HG03060 (cell line): ENCODE results near the gene AJUBA.
"Not testable (repeated sequence)": the region's sequence is repeated elsewhere in the genome, so short reads cannot be mapped to it uniquely, and the experiment has no call there.

Experiments
- ATAC-seq: cut with Tn5 transposase; IDR thresholded peaks from one replicate; pipeline ENCODE4 v1.9.1; 2021; ENCODE audit warnings: low read depth, moderate number of reproducible peaks; ENCODE audit not compliant: unreplicated experiment

Gene AJUBA

GRCh38 chr14:22981876-22982476 lies 375 bp downstream of the AJUBA start:
- no peak for ATAC-seq

GRCh38 chr14:22981090-22981875 lies 1.1 kb downstream of the AJUBA start:
- no peak for ATAC-seq

DNA sequence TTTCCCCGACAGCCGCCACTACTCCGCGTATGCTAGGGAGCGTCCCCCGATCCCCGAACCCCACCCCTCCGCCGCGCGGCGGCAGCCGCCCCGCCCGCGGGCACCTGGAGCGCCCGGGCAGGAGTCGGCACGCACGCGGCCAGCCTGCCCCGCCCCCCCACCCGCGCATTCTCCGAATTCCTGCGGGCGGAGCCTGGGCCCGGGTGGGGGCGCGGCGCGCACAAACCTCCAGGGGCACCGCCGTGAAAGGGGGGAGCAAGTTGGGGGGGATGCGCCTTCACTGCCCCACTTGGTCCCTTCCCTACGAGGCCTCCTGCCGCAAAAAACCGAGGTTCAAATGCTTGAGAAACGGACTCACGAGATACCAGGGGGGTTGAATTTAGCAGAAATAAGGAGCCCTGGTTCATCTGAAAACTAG lies 1.7 kb downstream of the AJUBA start:
- ATAC-seq = no peak

GRCh38 chr14:22979748-22980392 lies 2.5 kb downstream of the AJUBA start:
- ATAC-seq = no peak

DNA sequence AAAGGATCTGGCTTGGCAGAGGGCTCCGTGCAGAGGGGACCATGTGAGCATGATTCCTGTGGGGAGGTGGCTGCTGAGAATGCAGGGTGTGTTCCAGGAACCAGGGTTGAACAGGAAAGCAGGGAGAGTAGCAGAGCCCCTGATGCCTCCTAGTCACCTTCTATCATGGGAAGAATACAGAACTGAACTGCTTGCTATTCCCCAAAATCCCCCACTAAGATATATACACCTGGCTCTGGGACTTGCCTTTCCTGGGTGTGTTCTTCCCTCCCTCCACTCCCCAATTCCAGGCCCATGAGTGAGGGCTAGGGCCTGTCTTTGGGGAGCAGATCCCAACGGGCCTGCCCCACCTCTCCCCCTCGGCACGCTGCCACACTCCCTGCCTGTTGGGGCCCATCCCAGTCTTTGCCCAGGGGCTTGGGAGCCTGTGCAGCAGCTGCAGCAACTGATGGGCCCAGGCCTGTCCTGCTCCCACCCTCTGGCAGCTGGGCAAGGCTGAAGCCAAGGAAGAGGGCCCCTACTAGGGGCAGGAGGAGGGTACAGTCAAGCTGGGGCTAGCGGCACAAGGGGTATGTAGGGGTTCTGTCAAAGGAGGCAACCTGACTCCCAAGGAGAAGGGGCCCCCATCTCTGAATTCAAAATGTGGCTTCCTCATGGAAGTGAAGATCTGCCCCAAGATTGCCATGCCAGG lies 3.2 kb downstream of the AJUBA start:
- no peak for ATAC-seq

DNA sequence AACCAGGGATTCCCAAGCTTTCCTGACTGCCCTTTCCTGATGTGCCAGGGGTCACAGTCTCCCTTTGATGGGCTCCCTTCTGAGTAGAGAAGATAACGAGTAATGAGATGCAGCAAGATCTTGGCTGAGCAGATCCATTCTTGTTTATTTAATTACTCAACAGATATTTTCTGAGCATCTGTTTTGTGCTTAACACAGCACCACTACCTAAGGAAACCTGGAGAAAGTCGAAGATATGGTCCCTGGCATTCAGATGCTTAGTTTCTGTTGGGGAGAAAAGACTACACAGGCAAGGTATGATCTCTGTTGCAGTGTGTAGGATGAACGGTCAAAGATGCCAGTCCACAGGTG lies 3.9 kb downstream of the AJUBA start:
- no peak for ATAC-seq

DNA sequence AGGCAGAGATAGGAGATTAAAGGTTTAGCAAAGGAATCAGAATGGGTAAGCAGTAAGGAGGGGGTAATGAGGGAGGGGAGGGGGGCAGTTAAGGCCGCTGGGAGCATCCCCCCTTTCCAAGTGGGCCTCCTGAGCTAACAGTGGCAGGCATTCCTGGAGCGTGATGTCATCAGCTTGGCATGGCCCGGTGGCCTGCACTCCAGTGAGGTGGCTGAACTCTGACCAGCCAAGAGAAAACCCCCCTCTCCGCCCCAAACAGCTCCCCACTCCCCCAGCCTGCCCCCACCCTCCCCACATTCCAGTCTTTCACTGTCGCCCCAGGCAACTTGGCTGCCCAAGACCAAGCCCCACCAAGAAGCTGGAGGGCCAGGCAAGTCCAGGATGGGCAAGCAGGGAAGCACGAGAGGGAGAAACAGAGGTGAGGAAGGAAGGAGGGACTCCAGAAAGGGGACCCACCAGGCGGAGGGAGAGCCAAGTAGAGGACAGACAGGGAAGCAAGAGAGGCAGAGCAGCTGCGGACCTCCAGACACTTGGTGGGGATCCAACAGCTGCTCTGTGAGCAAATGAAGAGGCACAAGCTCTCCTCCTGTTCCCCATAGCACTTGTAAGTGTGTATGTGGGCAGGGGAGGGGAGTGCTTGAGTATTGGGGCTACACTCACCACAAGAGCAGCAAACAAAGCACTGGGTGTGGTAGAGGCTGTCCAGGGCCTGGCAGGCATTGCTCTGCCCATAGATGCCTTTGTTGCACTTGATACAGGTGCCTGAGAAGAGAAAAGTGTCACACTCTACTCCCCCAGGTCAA lies 4.5 kb downstream of the AJUBA start:
- ATAC-seq = no peak

GRCh38 chr14:22977434-22977683 lies 5.0 kb downstream of the AJUBA start:
- no peak for ATAC-seq

DNA sequence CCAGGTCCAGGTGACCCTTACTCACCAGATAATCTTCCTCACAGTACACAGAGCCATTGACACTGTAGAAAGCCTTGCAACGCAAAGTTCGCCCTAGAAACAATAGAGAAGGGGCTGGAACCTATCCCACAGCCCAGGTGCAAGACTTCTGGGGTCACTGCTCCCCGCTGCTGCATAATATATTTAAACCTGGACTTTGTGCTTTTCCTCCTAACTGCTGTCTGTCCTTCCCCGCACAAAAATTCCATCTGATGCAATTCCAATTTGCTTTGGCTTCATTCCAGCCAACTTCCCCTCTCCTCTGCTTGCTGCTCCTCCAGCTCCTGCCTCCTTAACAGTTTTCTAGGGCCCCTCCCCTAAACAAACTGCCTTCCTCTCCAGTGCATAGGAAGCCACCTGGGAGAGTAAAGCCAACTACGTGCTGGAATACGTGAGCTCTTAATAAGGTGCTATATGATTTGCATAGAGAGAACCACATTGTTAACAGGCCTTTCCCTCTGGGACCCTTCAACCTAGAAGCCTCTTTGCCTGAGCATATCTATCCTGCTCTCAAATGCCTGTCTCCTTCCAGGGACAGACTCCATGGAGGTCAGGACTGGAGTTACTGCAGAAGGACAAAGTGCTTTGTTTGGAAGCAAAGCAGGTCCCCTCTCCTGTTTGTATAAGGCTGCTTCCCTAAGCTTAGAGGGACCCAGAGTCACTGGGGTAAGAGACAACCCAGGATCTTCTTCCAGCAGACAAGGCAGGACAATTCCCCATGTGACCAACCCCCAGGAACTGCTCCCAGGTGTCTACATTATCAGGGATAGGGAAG lies 5.5 kb downstream of the AJUBA start:
- no peak for ATAC-seq

DNA sequence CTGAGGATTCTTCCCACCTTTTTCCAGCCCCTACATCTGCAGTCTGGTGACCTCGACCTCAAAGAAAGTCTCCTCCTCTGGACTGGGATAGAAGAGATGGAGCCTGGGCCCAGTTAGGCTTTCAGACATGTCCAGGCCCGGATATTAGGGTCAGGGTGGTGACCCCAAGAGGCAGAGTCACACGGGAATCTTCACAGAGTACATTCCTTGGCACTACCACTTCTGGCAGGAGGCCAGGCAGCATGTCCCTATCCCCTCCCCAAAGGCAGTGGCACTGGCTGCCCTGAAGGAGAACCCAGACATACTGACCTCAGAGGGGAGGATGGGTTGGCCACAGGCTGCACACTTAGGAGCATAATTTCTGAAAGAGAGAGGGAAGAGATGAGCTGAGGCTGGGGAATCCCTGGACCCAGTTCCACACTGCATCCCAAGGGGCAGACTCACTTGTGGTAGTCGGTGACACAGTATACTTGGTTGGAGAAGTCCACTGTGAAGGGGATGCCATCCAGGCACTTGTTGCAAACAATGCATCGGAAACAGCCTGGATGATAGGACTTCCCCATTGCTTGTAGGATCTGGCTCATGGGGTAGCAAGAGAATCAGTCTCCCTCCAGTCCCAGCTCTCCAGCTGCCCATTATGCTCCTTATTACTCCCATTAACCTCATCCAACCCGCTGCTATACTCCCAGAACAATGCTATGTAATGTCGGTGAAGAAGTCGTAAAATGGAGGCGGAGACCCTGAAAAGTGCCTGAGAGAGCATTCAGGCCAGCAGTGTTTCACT lies 7.6 kb downstream of the AJUBA start:
- ATAC-seq = no peak

DNA sequence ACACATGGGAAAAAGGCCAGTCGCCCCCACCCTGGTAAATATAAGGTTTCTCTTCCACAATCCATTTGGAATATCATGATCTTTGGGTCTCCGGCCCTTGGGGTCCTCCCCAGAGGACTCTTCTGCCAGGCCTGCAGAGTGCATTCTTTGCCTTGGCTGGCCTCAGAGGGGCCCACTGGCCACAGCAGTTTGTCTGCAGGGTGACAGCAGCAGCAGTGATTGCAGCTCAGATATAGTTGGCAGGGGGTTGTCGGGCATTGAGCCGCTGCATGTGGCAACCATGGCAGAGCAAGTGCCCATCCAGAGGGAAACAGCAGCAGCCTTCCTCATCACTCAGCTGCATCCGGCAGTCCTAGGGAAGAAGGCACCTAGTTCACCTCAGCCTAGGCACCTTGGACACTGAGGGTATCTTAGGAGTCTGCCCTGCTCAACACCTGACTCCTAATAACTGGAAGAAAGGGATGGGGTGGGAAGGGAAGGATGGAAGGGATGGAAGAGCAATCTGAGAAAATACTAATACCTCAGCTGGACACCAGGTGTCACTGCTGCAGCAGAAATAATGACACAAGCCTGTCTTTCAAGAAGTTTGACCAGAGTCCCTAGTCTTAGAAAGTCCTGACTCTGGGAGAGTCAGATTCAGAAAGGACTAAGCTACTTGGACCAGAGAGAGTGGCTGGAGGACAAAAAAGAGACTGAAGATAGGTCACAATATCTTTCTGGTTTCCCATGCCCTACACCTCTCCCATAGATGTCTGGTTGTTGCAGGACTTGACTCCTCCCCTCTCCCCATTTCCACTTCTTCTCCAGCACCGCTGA lies 8.9 kb downstream of the AJUBA start:
- no peak for ATAC-seq

DNA sequence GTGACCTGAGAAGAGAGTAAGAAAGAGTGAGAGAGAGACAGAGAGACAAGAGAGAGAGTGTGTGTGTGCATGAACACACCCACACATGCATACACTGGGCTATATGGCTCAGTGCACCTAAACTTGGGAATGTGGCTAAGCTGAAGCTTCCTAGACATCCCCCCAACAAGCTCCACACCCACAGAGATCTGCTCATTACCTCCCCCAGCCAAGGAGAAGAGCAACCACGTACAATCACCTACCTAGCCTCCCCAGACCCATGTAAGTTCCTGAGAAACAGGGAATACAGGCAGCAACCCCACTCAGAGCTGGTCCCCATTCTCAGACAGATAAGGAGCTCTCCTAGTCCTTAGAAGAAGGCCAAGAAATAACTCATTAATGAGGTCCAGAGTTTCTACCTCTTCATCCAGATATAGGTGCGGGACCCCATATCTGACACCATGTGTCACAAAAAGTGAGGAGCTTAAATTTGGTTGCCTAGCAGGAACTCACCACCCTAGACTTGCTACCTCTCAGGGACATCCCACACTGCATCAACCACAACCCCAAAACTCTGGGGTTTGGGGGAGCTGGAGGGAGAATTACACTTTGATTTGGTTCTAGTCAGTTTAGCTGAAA lies 9.9 kb downstream of the AJUBA start:
- ATAC-seq = no peak

DNA sequence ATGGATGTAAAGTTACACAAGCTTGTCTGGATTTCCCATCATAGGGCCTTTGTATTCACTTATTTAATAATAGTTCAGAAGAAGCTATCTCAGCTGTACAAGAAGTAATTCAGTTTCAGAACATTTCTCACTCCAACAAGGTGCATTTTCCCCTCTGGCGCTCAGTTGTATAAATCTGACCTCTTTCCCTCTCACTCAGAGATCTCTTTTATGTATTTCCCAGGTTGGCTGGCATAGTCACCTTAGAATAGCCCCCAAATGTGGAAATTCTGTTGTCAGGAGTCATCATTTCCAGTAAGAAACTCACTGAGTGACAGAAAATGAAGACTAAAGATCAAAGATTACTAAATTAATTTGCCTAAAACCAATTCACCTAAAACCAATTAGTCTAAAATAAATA lies 11.2 kb downstream of the AJUBA start:
- ATAC-seq = no peak

DNA sequence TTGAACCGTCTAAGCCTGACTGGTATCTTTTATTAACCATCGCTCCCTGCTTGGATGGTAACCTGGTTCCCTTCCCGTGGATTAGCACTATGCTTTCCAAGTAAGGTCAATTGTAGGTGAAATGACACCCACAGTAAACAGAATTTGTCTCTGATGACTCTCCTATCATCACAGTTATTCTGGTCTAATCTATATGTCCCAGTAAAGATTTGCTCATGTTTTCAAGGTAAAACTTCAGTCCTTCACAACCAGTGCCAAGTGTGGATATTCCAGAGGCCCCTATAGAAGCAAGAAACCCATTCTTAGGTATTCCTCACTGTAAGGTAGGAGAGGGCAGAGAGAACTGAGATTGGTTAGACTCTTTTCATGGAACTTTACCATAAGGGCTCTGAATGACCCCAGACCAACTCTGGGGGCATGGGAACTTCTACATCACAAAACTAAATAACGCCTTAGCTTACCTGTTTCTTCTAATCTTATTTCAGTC lies 15.5 kb downstream of the AJUBA start:
- ATAC-seq = no peak

- not testable (repeated sequence) for ATAC-seq
Measured at GRCh38 chr14:22965916-22966782, 16.2 kb downstream of the AJUBA start.

GRCh38 chr14:22962061-22962676 lies 20.2 kb downstream of the AJUBA start:
- no peak for ATAC-seq
